ENCODE data around the gene ADAP2.
"Not testable (repeated sequence)": the region's sequence is repeated elsewhere in the genome, so short reads cannot be mapped to it uniquely, and the experiment has no call there.

Gene ADAP2

GRCh38 chr17:30969989-30970830 is 48.5 kb downstream of the ADAP2 start:
- DNase-seq (ENCODE audit: low read depth) = no peak

GRCh38 chr17:30970831-30971567 is 49.3 kb downstream of the ADAP2 start, which contains the start of gene RNF135:
Gene RNF135 (plus strand): TSS chr17:30971039. CDS start chr17:30971074, 35 bp downstream.
- DNase-seq (ENCODE audit: low read depth) = peak; percentile 41

GRCh38 chr17:30975042-30975820 is 53.5 kb downstream of the ADAP2 start:
- DNase-seq (ENCODE audit: low read depth) = no peak

GRCh38 chr17:30979919-30980318 is 58.2 kb downstream of the ADAP2 start:
- DNase-seq (ENCODE audit: low read depth) = not testable (repeated sequence)

GRCh38 chr17:30981531-30982519 is 60.1 kb downstream of the ADAP2 start:
- DNase-seq (ENCODE audit: low read depth) = no peak

GRCh38 chr17:30982855-30983254 is 61.1 kb downstream of the ADAP2 start:
- no peak for DNase-seq (ENCODE audit: low read depth)

GRCh38 chr17:30990458-30990857 is 68.7 kb downstream of the ADAP2 start:
- no peak for DNase-seq (ENCODE audit: low read depth)

GRCh38 chr17:30992551-30992950 is 70.8 kb downstream of the ADAP2 start:
- DNase-seq (ENCODE audit: low read depth) = no peak

GRCh38 chr17:30995347-30995746 is 73.6 kb downstream of the ADAP2 start:
- DNase-seq (ENCODE audit: low read depth) = no peak

- no peak for DNase-seq (ENCODE audit: low read depth)
Measured at GRCh38 chr17:30996486-30996885, 74.7 kb downstream of the ADAP2 start.

- no peak for DNase-seq (ENCODE audit: low read depth)
Measured at GRCh38 chr17:30997270-30997669, 75.5 kb downstream of the ADAP2 start.

- DNase-seq (ENCODE audit: low read depth) = no peak
Measured at GRCh38 chr17:30997842-30998241, 76.1 kb downstream of the ADAP2 start.

GRCh38 chr17:31002047-31002446 is 80.3 kb downstream of the ADAP2 start:
- no peak for DNase-seq (ENCODE audit: low read depth)

- no peak for DNase-seq (ENCODE audit: low read depth)
Measured at GRCh38 chr17:31003225-31003866, 81.6 kb downstream of the ADAP2 start.

GRCh38 chr17:31004160-31004559 is 82.4 kb downstream of the ADAP2 start:
- no peak for DNase-seq (ENCODE audit: low read depth)

- DNase-seq (ENCODE audit: low read depth) = no peak
Measured at GRCh38 chr17:31007695-31008373, 86.1 kb downstream of the ADAP2 start.

- peak; percentile 30 for DNase-seq (ENCODE audit: low read depth)
Measured at GRCh38 chr17:31008374-31009041, 86.8 kb downstream of the ADAP2 start.
